Sigmoid colon (tissue), 7 donors: ENCODE results near the gene MRPL38. TPM values are rescaled to one million over a fixed set of nuclear protein-coding genes. Genes with fewer than 3 reads are reported as not detected.

Source experiments
- DNase-seq: peaks from one replicate; pipeline ENCODE4 v3.0.0-alpha.2; 2019
- H3K27ac ChIP-seq, 4 donors: fragments of 200-600 bp; sonication (generic); one replicate each; pipeline ENCODE4 v1.5.1; 2016 to 2019; ENCODE audit warnings: mild to moderate bottlenecking in 1 of 4
- H3K27me3 ChIP-seq, 3 donors: fragments of 200-600 bp; sonication (generic); one replicate each; pipeline ENCODE4 v1.5.1; 2019; ENCODE audit warnings: mild to moderate bottlenecking in 1 of 3
- H3K36me3 ChIP-seq, 4 donors: fragments of 200-600 bp; sonication (generic); one replicate each; pipeline ENCODE4 v1.5.1; 2016 to 2019
- H3K4me1 ChIP-seq, 4 donors: fragments of 200-600 bp; sonication (generic); one replicate each; pipeline ENCODE4 v1.5.1; 2017 to 2019
- H3K4me3 ChIP-seq, 4 donors: fragments of 200-600 bp; sonication (generic); one replicate each; pipeline ENCODE4 v1.5.1; 2017 to 2019; ENCODE audit warnings: mild to moderate bottlenecking in 2 of 4, moderate library complexity in 1 of 4
- H3K9me3 ChIP-seq, 4 donors: fragments of 200-600 bp in 3 of 4; sonication (generic) in 3 of 4; one replicate each; pipeline versions ENCODE4 v1.5.1 to v1.6.1; 2013 to 2019
- EP300 ChIP-seq, 4 donors: sonication (generic); formaldehyde crosslinking; IDR thresholded peaks; one replicate each; pipeline ENCODE4 v1.6.1; 2017; ENCODE audit warnings: antibody characterized with exemption in 4 of 4
- POLR2A ChIP-seq, 2 donors: fragments of 450-650 bp; IDR thresholded peaks; one replicate each; pipeline ENCODE4 v1.6.1; 2016; ENCODE audit warnings: antibody characterized with exemption in 2 of 2, mild to moderate bottlenecking in 2 of 2, moderate library complexity in 2 of 2
- POLR2AphosphoS5 ChIP-seq, 4 donors: sonication (generic); formaldehyde crosslinking; IDR thresholded peaks; one replicate each; pipeline ENCODE4 v1.6.1; 2017; ENCODE audit warnings: antibody characterized with exemption in 4 of 4
- WGBS, 2 donors: extraction: QIAGEN DNeasy Blood & Tissue Kit; methylation state at CpG; one replicate each; pipeline ENCODE4 v1.1.7; 2013; 5-methylcytosine and 5-hydroxymethylcytosine counted together
- intact Hi-C: fragments of 100-400 bp; cut with DNase I; formaldehyde crosslinking; loops from one replicate; pipeline ENCODE4 v1.15.1; 2023
- polyA plus RNA-seq, 3 donors: library from polyadenylated mRNA; stranded (reverse); fragments of 200-250 nt; gene quantifications; one replicate each; pipeline ENCODE4 v1.2.3, GENCODE V29; 2013
- total RNA-seq, 4 donors: library from RNA; depleted of rRNA; stranded (reverse); fragments of >200 nt; gene quantifications; one replicate each; pipeline ENCODE4 v1.1.0, GENCODE V29; 2016
- TF ChIP-seq, protein P1 (sequence below), 4 experiments: fragments of 450-650 bp in 3 of 4; fragments of 200-600 bp in 1 of 4; IDR thresholded peaks; one replicate each; pipeline ENCODE4 v1.5.1; 2016 to 2019; ENCODE audit warnings: antibody characterized with exemption in 4 of 4, mild to moderate bottlenecking in 3 of 4, moderate library complexity in 2 of 4
- donor health status: healthy with polysubstance abuse.
- donor health status: Bipolar disorder and iron deficiency.
- donor health status: healthy.

Gene MRPL38
- total and polyA plus RNA-seq, 7 donors: 32.8 to 71.5 (median 50.6) TPM

DNA sequence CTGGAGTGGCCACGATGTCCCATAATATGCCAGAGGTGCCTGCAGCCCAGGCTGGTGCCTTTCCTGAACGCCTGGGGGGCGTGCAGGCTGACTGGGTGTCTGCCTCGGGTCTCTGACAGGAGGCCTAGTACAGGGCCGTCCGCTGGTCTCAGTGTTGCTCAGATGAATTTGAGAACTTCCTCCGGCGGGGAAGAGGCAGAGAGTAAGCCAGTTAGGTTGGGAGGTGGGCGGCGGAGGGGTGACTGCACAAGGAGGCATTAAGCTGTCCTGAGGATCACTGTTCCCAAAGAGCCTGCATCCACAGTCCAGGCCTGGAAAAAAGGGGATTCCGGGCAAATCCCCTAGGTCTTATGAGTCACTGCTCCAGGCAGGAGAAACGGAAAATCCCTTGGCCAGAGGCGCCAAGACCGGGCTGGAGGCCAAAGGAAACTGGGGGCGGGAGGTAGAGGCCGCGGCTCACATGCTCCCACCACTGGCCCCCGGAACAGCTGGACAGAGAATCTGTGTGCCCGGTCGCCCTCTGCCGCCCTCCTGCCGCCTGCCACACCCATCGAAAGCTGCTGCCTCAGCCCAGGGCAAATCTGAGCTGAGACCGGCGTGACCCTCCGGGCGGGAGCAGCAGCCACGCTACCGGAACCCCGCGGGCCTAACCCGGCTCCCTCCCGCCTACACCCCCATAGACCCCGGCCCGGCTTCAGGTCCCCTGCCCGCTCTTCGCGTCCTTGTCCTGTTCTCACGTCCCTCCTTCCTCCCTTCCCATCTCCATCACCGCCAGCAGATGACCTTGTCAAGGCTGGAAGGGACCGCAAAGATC, 27.5 kb downstream of the MRPL38 start:
- WGBS, 2 donors: 5 to 6% methylated on average over 41 of the region's 41 CpGs
- intact Hi-C loops: loop anchor here (1.0 to 5.0 kb wide), 3 partner anchors 19 to 95 kb away; partner anchors contain the start of genes TRIM65, UNK and WBP2

DNA sequence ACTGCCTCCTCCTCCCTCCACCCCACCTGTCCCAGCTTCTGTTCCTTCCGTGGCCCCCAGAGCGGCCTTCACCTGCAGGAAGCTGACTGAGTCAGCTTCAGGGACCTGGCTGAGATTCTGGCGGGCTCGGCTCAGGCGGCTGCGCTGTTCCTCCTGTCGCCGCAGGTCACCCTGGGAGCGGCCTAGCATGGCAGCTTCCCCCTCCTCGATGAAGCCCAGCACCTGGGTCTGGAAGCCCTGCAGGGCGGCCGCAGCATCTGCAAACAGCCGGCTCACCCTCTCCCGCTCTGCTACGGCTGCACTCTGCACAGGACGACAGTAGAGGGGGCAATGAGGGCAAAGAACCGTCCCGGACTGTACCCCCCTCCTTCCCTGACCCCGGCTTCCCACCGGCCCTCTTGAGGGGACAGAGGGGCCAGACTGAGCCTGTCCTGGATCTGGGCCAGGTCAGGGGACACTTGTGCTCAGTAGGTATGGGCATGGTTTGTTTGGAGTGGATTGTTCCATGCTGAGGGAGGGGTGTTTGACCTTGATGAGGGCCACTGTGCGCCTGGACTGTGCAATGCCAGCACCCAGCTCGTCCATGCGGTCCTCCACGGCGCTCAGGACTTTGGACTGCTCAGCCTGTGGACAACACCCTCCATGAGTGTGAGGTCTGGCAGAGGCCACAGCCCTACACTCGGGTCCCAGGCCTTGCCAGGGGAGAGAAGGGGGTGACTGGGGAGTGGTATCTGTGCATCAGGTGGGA, 28.3 kb downstream of the MRPL38 start:
- Histone ChIP-seq H3K36me3 (peaks cover 0 to 19% (median 12%) of the 10 kb centered on the region in 4 donors), H3K4me3 (peak overlapping the region; percentile 62 to 92 (median 80))
- whole genome bisulfite sequencing, 2 donors: 4 to 16% methylated on average over 26 of the region's 26 CpGs

More for the DNA sequence above, 27.5 kb downstream of the MRPL38 start:
- peaks cover 0 to 19% (median 12%) of the 10 kb centered on the region in 4 donors for H3K36me3 ChIP-seq
- peak; percentile 98 for DNase-seq
- H3K27me3 ChIP-seq: no peaks in the 10 kb centered on the region
- peaks cover 5 to 57% (median 52%) of the 10 kb centered on the region in 4 donors for H3K4me1 ChIP-seq
- TF ChIP-seq POLR2AphosphoS5 (IDR thresholded peaks at IDR 0.05): peak; percentile 74 to 94 (median 83)
- peak in 1 of 2 donors; percentile 11 for TF ChIP-seq POLR2A (IDR thresholded peaks at IDR 0.05)
- peak in 2 of 4 donors; percentile 60 to 90 for TF ChIP-seq EP300 (IDR thresholded peaks at IDR 0.05)
- TF ChIP-seq, protein P1, sequence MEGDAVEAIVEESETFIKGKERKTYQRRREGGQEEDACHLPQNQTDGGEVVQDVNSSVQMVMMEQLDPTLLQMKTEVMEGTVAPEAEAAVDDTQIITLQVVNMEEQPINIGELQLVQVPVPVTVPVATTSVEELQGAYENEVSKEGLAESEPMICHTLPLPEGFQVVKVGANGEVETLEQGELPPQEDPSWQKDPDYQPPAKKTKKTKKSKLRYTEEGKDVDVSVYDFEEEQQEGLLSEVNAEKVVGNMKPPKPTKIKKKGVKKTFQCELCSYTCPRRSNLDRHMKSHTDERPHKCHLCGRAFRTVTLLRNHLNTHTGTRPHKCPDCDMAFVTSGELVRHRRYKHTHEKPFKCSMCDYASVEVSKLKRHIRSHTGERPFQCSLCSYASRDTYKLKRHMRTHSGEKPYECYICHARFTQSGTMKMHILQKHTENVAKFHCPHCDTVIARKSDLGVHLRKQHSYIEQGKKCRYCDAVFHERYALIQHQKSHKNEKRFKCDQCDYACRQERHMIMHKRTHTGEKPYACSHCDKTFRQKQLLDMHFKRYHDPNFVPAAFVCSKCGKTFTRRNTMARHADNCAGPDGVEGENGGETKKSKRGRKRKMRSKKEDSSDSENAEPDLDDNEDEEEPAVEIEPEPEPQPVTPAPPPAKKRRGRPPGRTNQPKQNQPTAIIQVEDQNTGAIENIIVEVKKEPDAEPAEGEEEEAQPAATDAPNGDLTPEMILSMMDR (IDR thresholded peaks at IDR 0.05): no peak
- peak overlapping the region; percentile 62 to 92 (median 80) for H3K4me3 ChIP-seq
- H3K27ac ChIP-seq: peak overlapping the region; percentile 95 to 98 (median 97)
- H3K9me3 ChIP-seq: no peaks in the 10 kb centered on the region

DNA sequence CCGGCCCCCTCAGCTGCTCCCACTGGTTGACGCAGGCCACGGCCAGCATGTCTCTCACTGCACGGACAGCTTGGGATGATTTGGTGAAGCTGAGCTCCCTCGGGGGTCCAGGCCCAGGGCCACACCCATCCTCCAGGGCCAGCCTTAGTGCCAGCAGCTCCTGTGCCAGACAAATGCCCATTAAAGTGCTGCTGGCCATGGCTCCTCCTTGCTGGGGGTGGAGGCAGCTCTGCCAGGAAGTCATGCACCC, 28.8 kb downstream of the MRPL38 start:
- no peaks in the 10 kb centered on the region for H3K27me3 ChIP-seq
- intact Hi-C loops: loop anchor here (5.0 kb wide), 1 partner anchor 94 kb away; the partner anchor contains the start of gene UNK
- H3K4me3 ChIP-seq: peak overlapping the region; percentile 62 to 92 (median 80)
- peak; percentile 5 to 62 (median 50) for TF ChIP-seq POLR2AphosphoS5 (IDR thresholded peaks at IDR 0.05)
- TF ChIP-seq, protein P1 (IDR thresholded peaks at IDR 0.05): no peak
- H3K27ac ChIP-seq: peak overlapping the region; percentile 95 to 98 (median 97)
- H3K4me1 ChIP-seq: peaks cover 5 to 64% (median 61%) of the 10 kb centered on the region in 4 donors
- 21 to 43% methylated on average over 5 of the region's 5 CpGs for WGBS, 2 donors
- peak; percentile 89 for DNase-seq
- H3K36me3 ChIP-seq: peaks cover 0 to 19% (median 12%) of the 10 kb centered on the region in 4 donors
- no peaks in the 10 kb centered on the region for H3K9me3 ChIP-seq

More for the DNA sequence above, 28.3 kb downstream of the MRPL38 start:
- DNase-seq: peak; percentile 77
- peak in 1 of 2 donors; percentile 24 for TF ChIP-seq POLR2A (IDR thresholded peaks at IDR 0.05)
- TF ChIP-seq, protein P1 (IDR thresholded peaks at IDR 0.05): peak in 1 of 4 experiments; percentile 29
- TF ChIP-seq POLR2AphosphoS5 (IDR thresholded peaks at IDR 0.05): peak in 1 of 4 donors; percentile 2
- peak in 1 of 4 donors; percentile 22 for TF ChIP-seq EP300 (IDR thresholded peaks at IDR 0.05)
- no peaks in the 10 kb centered on the region for H3K9me3 ChIP-seq
- H3K27me3 ChIP-seq: no peaks in the 10 kb centered on the region
- peaks cover 5 to 59% (median 56%) of the 10 kb centered on the region in 4 donors for H3K4me1 ChIP-seq
- peak overlapping the region; percentile 95 to 98 (median 97) for H3K27ac ChIP-seq
- intact Hi-C loops: loop anchor here (5.0 kb wide), 1 partner anchor 94 kb away; the partner anchor contains the start of gene UNK

DNA sequence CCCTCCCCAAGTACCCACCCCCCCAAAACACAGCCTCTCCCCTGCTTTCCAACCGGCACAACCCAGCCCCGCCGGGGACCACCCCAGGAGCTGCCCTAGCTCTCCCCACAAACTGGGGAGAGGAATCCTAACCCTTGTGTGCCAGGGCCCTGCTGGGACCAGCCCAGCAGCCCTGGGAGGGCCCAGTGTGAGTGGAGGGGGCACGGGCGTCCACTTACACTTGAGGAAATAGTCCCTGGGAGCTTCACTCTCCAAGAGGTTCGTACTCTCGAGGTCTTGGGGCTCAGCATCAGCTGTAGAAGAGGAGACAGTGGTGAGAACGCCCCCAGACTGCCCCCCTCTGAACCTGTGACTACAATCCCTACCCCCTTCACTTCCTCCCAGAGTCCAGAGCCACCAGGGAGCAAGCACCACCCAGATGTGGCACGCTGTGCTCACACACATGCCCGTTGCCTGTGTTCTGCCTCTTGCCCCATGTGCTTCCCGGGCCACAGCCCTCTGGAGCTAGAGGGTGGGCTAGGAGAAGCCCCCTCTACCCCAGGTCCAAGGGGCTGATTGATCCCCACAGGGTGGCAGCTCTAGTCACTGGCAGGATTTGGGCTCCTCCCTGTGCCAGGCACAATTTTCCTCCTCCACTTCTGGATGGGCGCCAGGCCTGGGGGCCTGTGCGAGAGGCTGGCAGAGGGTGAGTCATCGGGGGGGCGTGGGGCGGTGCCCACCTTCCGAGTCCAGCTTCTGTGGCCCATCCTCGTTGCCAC, 29.3 kb downstream of the MRPL38 start:
- H3K4me1 ChIP-seq: peaks cover 5 to 69% (median 66%) of the 10 kb centered on the region in 4 donors
- intact Hi-C loops: loop anchor here (5.0 kb wide), 1 partner anchor 93 kb away; the partner anchor contains the start of gene UNK
- peak; percentile 88 for DNase-seq

More for the DNA sequence above, 29.3 kb downstream of the MRPL38 start:
- H3K9me3 ChIP-seq: no peaks in the 10 kb centered on the region
- 45 to 60% methylated on average over 18 of the region's 18 CpGs for WGBS, 2 donors
- TF ChIP-seq, protein P1 (IDR thresholded peaks at IDR 0.05): no peak
- TF ChIP-seq POLR2AphosphoS5 (IDR thresholded peaks at IDR 0.05): no peak
- TF ChIP-seq EP300 (IDR thresholded peaks at IDR 0.05): no peak
- no peak for TF ChIP-seq POLR2A (IDR thresholded peaks at IDR 0.05)
- H3K27ac ChIP-seq: peak overlapping the region; percentile 95 to 98 (median 97)
- H3K27me3 ChIP-seq: no peaks in the 10 kb centered on the region
- peak overlapping the region in 3 of 4 donors; percentile 62 to 92 (median 80) for H3K4me3 ChIP-seq
- H3K36me3 ChIP-seq: peaks cover 0 to 19% (median 12%) of the 10 kb centered on the region in 4 donors
